Neural progenitor cell (in vitro differentiated cells): ENCODE measurements around the gene ANAPC10. TPM values are rescaled to one million over a fixed set of nuclear protein-coding genes. Genes with fewer than 3 reads are reported as not detected.
A peak's percentile ranks its signal among the peaks of the same experiment; 100 is the strongest.

Experiments used
- DNase-seq: peaks from one replicate; pipeline ENCODE4 v3.0.0-alpha.2; 2016; ENCODE audit warnings: low spot score
- H2AFZ ChIP-seq: fragments of 200-600 bp; sonication (generic); replicated peaks from 2 replicates; pipeline ENCODE4 v1.6.1; 2016; ENCODE audit warnings: antibody characterized with exemption
- H3F3A ChIP-seq: fragments of 200-600 bp; sonication (generic); 2 replicates; pipeline ENCODE4 v1.6.1; 2016; ENCODE audit warnings: antibody characterized with exemption, low read depth
- H3K27ac ChIP-seq: fragments of 200-600 bp; sonication (generic); 2 replicates; pipeline ENCODE4 v1.5.1; 2016; ENCODE audit warnings: mild to moderate bottlenecking
- H3K27me3 ChIP-seq: fragments of 200-600 bp; sonication (generic); 2 replicates; pipeline ENCODE4 v1.6.1; 2016; ENCODE audit warnings: mild to moderate bottlenecking, moderate library complexity
- H3K36me3 ChIP-seq: fragments of 200-600 bp; sonication (generic); 2 replicates; pipeline ENCODE4 v1.5.1; 2016
- H3K4me1 ChIP-seq: fragments of 200-600 bp; sonication (generic); 2 replicates; pipeline ENCODE4 v1.6.1; 2016; ENCODE audit warnings: mixed run types
- H3K4me2 ChIP-seq: fragments of 200-600 bp; sonication (generic); 2 replicates; pipeline ENCODE4 v1.6.1; 2016
- H3K4me3 ChIP-seq: fragments of 200-600 bp; sonication (generic); 2 replicates; pipeline ENCODE4 v1.5.1; 2016
- H3K79me2 ChIP-seq: fragments of 200-600 bp; sonication (generic); 2 replicates; pipeline ENCODE4 v1.6.1; 2016; ENCODE audit warnings: low read depth
- H3K9ac ChIP-seq: fragments of 200-600 bp; sonication (generic); 2 replicates; pipeline ENCODE4 v1.6.1; 2016
- H3K9me3 ChIP-seq: fragments of 200-600 bp; sonication (generic); 2 replicates; pipeline ENCODE4 v1.5.1; 2016; ENCODE audit warnings: low read depth
- H4K20me1 ChIP-seq: fragments of 200-600 bp; sonication (generic); 2 replicates; pipeline ENCODE4 v1.6.1; 2016; ENCODE audit warnings: low read depth
- H3K27ac Mint-ChIP-seq: 3 replicates; pipeline ENCODE4 v1.8.0; 2021; ENCODE audit warnings: mixed read lengths
- H3K27me3 Mint-ChIP-seq: 2 replicates; pipeline ENCODE4 v1.8.0; 2022; ENCODE audit warnings: low read depth, mild to moderate bottlenecking, inconsistent platforms, moderate library complexity, mixed read lengths; ENCODE audit not compliant: insufficient read depth
- H3K36me3 Mint-ChIP-seq: 3 replicates; pipeline ENCODE4 v1.8.0; 2021; ENCODE audit warnings: mixed read lengths
- H3K4me1 Mint-ChIP-seq: 3 replicates; pipeline ENCODE4 v1.8.0; 2021; ENCODE audit warnings: mixed read lengths
- H3K4me3 Mint-ChIP-seq: 3 replicates; pipeline ENCODE4 v1.8.0; 2021; ENCODE audit warnings: mild to moderate bottlenecking, moderate library complexity, mixed read lengths
- H3K9me3 Mint-ChIP-seq: 3 replicates; pipeline ENCODE4 v1.8.0; 2020; ENCODE audit warnings: mixed read lengths
- EZH2 ChIP-seq: fragments of 200-600 bp; sonication (generic); IDR thresholded peaks from 2 replicates; pipeline ENCODE4 v1.6.1; 2017; ENCODE audit warnings: antibody characterized with exemption, mild to moderate bottlenecking, moderate library complexity
- EZH2phosphoT487 ChIP-seq: fragments of 200-600 bp; sonication (generic); IDR thresholded peaks from 2 replicates; pipeline ENCODE4 v1.6.1; 2017; ENCODE audit warnings: antibody characterized with exemption
- total RNA-seq: library from RNA; depleted of rRNA; stranded (reverse); fragments of >200 nt; gene quantifications from 2 replicates; pipeline ENCODE4 v1.2.3, GENCODE V29; 2015; ENCODE audit warnings: low replicate concordance
- TF ChIP-seq, protein P1 (sequence below): fragments of 200-600 bp; sonication (generic); IDR thresholded peaks from 2 replicates; pipeline ENCODE4 v1.5.1; 2017; ENCODE audit warnings: antibody characterized with exemption, mild to moderate bottlenecking

ANAPC10 gene
- total RNA-seq, 1 donor from 2014 or later, result 48.4 TPM

DNA sequence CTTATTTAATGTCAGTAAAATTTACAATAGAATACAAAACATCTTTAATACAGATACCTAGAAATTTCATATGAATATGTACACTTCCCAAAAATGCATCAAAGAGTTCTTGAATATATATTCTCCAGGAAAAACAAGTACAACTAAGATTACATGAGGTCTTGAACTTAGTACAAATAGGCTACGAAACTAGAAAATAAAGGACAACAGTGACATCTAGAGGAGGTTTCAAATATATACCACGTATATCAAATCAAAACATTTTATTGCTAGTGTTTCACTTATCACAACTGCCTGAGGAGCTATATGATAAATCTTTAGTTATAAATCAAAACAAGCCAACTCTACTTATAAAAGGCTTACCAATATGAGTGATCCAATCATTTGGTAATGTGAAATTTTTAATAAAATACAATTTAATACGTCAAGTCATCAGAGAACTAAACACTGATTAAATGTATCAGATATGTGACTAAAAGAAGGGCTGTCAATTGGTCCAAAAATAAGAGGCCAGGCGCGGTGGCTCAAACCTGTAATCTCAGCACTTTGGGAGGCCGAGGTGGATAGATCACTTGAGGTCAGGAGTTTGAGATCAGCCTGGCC lies 36.6 kb downstream of the ANAPC10 start:
- DNase-seq, result peak; percentile 24
- H3K4me1 Mint-ChIP-seq, result peaks cover 26% of the 10 kb centered on the region
- H3K4me3 Mint-ChIP-seq, result no peak overlapping the region

DNA sequence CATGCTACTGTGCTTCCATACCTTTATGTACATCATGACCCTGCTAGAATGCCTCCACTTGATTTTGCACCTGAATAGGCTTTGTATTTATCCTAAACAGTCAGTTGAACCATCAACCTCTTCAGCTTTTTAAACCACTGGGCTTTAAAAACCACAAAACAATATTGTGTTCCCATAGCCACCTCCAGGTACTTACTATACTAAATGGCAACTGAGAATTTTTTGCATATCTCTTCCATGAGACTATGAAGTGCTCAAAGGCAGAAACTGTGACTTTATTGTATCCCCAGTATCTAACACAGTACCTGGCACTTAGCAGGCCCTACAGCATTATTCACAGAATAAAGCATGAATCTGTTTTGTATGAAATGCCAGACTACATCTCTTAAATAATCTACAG lies 39.7 kb downstream of the ANAPC10 start:
- H3K79me2 ChIP-seq, result peaks cover 3% of the 10 kb centered on the region
- peaks cover 3% of the 10 kb centered on the region for H4K20me1 ChIP-seq
- no peak overlapping the region for H3K27ac ChIP-seq
- H3K4me2 ChIP-seq, result no peak overlapping the region
- no peak for DNase-seq
- TF ChIP-seq EZH2 (no peak), EZH2phosphoT487 (no peak)
- TF ChIP-seq, protein P1, sequence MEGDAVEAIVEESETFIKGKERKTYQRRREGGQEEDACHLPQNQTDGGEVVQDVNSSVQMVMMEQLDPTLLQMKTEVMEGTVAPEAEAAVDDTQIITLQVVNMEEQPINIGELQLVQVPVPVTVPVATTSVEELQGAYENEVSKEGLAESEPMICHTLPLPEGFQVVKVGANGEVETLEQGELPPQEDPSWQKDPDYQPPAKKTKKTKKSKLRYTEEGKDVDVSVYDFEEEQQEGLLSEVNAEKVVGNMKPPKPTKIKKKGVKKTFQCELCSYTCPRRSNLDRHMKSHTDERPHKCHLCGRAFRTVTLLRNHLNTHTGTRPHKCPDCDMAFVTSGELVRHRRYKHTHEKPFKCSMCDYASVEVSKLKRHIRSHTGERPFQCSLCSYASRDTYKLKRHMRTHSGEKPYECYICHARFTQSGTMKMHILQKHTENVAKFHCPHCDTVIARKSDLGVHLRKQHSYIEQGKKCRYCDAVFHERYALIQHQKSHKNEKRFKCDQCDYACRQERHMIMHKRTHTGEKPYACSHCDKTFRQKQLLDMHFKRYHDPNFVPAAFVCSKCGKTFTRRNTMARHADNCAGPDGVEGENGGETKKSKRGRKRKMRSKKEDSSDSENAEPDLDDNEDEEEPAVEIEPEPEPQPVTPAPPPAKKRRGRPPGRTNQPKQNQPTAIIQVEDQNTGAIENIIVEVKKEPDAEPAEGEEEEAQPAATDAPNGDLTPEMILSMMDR, result no peak
- Mint-ChIP-seq H3K9me3 (no peaks in the 10 kb centered on the region), H3K27me3 (no peaks in the 10 kb centered on the region), H3K4me1 (peaks cover 5% of the 10 kb centered on the region), H3K27ac (no peak overlapping the region), H3K4me3 (no peak overlapping the region), H3K36me3 (peaks cover 15% of the 10 kb centered on the region)
- no peaks in the 10 kb centered on the region for H3K27me3 ChIP-seq
- H3K4me3 ChIP-seq, result no peak overlapping the region
- no peaks in the 10 kb centered on the region for H3K9me3 ChIP-seq
- no peak overlapping the region for H3K9ac ChIP-seq
- H3F3A ChIP-seq, result no peaks in the 10 kb centered on the region
- H2AFZ ChIP-seq, result no peak overlapping the region
- no peaks in the 10 kb centered on the region for H3K4me1 ChIP-seq
- no peaks in the 10 kb centered on the region for H3K36me3 ChIP-seq

More for the DNA sequence above, 36.6 kb downstream of the ANAPC10 start:
- peaks cover 11% of the 10 kb centered on the region for H3K36me3 Mint-ChIP-seq
- no peak overlapping the region for H3K9ac ChIP-seq
- no peaks in the 10 kb centered on the region for H3K27me3 Mint-ChIP-seq
- H3F3A ChIP-seq, result peaks cover 12% of the 10 kb centered on the region
- TF ChIP-seq EZH2, result no peak
- TF ChIP-seq, protein P1, result peak; percentile 70
- no peak overlapping the region for H2AFZ ChIP-seq
- H3K27ac ChIP-seq, result no peak overlapping the region
- H3K9me3 Mint-ChIP-seq, result no peaks in the 10 kb centered on the region
- H3K27ac Mint-ChIP-seq, result no peak overlapping the region
- no peak overlapping the region for H3K4me3 ChIP-seq
- no peaks in the 10 kb centered on the region for H3K27me3 ChIP-seq
- H3K79me2 ChIP-seq, result peaks cover 21% of the 10 kb centered on the region
- H3K4me1 ChIP-seq, result peaks cover 22% of the 10 kb centered on the region
- peaks cover 24% of the 10 kb centered on the region for H4K20me1 ChIP-seq
- H3K36me3 ChIP-seq, result no peaks in the 10 kb centered on the region
- no peaks in the 10 kb centered on the region for H3K9me3 ChIP-seq
- H3K4me2 ChIP-seq, result no peak overlapping the region

DNA sequence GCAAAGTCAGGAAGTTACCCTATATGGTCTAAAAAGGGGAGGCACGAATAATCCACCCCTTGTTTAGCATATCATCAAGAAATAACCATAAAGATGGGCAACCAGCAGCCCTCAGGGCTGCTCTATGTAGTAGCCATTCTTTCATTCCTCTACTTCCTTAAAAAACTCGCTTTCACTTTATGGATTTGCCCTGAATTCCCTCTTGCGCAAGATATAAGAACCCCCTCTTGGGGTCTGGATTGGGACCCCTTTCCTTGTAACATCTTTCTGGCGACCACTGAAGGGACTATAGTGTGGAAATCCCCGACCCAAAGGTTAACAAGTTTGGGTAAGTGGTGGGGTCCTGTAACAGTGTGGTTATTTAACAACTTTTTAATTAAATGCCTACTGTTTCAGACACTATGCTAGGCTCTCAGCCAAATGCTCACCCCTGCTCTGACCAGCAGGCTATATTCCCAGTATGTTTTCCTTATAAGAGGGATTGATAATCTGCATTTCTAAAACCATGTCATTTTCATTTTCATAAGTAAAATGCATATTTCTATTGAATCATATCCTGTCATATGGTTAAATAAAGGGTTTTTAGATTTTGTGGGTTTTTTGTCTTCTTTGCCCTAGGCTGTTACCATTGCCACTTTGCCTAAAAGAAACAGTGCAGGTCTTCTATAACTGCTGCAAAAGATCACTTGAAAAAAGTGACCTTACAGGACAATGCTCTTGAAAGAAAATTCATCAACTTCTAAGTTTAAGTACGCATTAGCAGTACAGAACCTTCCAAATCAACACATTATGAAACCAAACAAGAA lies 41.5 kb downstream of the ANAPC10 start:
- no peak overlapping the region for H2AFZ ChIP-seq
- no peaks in the 10 kb centered on the region for H3F3A ChIP-seq
- H3K4me3 Mint-ChIP-seq, result no peak overlapping the region
- no peak overlapping the region for H3K27ac Mint-ChIP-seq
- TF ChIP-seq EZH2phosphoT487 (no peak), EZH2 (no peak)
- TF ChIP-seq, protein P1, result no peak
- H3K27ac ChIP-seq, result no peak overlapping the region
- DNase-seq, result no peak
- H3K9me3 Mint-ChIP-seq, result no peaks in the 10 kb centered on the region
- H3K4me1 Mint-ChIP-seq, result peaks cover 5% of the 10 kb centered on the region
- H3K36me3 ChIP-seq, result no peaks in the 10 kb centered on the region
- no peaks in the 10 kb centered on the region for H3K4me1 ChIP-seq
- no peak overlapping the region for H3K4me2 ChIP-seq
- H4K20me1 ChIP-seq, result peaks cover 3% of the 10 kb centered on the region
- H3K9me3 ChIP-seq, result no peaks in the 10 kb centered on the region
- no peak overlapping the region for H3K9ac ChIP-seq
- peaks cover 3% of the 10 kb centered on the region for H3K79me2 ChIP-seq
- no peaks in the 10 kb centered on the region for H3K27me3 ChIP-seq
- H3K27me3 Mint-ChIP-seq, result no peaks in the 10 kb centered on the region
- peaks cover 14% of the 10 kb centered on the region for H3K36me3 Mint-ChIP-seq
- no peak overlapping the region for H3K4me3 ChIP-seq
